Measurements from ENCODE around the gene FAM107B. TPM values are rescaled to one million over a fixed set of nuclear protein-coding genes. Genes with fewer than 3 reads are reported as not detected.

FAM107B gene
- total RNA-seq, 1 donor from 2014 or later, result 36.6 TPM

- DNase-seq, result peak; percentile 69
Measured at GRCh38 chr10:14487488-14487883, 287.2 kb downstream of the FAM107B start.

DNA sequence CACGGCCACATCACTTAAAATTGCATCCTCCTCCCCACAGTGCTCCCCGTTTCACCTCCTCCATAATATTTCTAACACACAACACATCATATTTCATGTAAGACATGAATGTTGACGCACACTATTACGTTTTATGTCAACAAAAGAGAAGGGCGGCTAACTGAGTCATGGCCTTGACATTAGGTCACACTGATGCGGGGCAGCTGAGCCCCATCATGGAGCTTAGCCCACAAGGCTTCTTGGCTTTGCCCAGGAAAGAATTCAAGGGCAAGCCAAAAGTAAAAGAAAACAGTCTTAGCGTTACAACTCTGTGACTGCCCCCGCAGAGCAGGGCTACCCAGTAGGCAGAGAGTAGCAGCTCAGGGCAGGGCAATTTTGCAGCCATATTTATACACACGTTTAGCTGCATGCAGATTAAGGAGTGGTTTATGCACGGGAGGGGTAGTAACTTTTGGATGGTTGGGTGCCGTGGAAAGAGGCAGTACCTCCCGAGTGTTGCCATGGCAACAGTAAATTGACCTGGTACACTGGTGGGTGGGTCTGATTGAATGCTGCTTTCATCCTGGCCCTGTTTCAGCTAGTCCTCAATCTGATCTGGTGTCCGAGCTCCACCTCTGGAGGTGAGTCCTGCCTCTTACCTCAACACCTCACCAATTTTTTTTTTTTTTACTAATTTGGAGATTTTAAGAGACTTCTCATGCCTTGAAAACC, 287.8 kb downstream of the FAM107B start:
- peak; percentile 16 for DNase-seq

- no peak for DNase-seq
Measured at GRCh38 chr10:14485986-14486385, 288.7 kb downstream of the FAM107B start.

- no peak for DNase-seq
Measured at GRCh38 chr10:14483417-14483816, 291.3 kb downstream of the FAM107B start.

- no peak for DNase-seq
Measured at GRCh38 chr10:14481752-14482151, 292.9 kb downstream of the FAM107B start.

- DNase-seq, result no peak
Measured at GRCh38 chr10:14481014-14481413, 293.7 kb downstream of the FAM107B start.

DNA sequence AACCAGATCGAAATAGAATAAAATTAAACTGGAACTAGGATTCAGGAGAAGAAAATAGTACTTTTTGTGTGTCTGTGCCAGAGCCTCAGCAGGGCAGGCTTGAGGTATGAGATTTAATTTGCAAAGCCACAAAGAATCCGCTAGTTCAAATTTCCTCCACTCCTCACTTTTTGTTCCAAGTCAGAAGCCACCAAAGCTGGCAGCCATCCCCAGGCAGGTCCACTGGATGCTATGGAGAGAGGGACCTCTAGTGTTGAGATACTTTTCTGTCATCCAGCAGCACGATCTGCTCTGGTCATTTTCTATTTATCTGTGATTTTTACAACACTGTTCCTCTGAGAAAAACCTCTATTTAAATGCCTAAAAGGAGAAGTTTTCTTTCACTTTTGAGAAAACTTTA, 296.1 kb downstream of the FAM107B start:
- DNase-seq, result peak; percentile 94

GRCh38 chr10:14478201-14478600, 296.5 kb downstream of the FAM107B start:
- no peak for DNase-seq

- DNase-seq, result peak; percentile 66
Measured at GRCh38 chr10:14477408-14477710, 297.3 kb downstream of the FAM107B start.

- no peak for DNase-seq
Measured at GRCh38 chr10:14476641-14477407, 297.9 kb downstream of the FAM107B start.

DNA sequence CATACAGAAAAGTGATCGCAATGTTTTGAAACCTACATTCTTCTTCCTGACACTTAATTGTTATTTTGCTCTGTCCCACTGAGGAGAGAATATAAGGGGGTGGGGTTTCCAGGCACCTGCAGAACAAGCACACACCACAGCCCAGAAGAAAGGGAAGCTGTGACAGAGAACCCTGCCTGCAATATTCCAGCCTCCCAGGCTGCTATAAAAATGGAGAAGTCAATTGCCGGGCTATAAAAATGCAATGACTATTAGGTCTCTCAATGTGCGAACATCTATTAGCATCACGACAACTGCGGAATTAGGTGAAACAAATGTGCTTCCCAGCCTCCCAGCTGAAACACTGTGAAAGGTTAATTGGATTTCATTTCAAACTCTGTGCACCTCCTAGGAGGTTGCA, 298.7 kb downstream of the FAM107B start:
- DNase-seq, result no peak

DNA sequence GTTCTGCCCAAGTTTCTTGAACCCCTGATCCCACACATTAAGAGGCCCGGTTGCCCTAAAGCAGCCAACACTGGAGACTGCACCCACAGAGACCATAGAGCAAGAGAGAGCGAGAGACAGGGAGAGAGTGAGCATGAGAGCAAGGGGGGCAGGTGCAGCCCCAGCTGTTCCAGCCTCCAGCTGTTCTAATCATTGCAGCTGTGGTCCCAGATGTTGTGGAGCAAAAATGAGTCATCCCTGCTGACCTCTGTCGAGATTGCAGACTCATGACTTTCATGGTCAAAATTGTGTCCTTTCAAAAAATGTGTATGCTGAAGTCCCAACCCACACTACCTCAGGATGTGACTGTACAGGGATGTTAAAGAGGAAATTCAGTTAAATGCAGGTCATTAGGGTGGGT, 300.0 kb downstream of the FAM107B start:
- peak; percentile 82 for DNase-seq

DNA sequence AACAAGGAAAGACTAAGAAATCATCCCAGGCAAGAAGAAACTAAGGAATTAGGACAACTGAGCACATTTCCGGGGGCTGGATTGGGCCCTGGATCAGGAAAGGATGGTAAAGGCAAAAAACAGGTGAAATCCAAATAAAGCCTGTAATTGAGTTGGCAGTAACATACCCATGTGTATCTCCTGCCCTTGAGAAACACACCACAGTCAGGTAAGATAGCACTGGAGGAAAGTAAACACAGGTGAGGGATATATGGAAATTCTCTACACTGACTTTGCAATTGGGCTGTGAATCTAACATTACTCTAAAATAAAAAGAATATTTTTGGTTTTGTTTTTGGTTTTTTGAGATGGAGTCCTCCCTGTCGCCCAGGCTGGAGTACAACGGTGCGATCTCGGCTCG, 303.8 kb downstream of the FAM107B start:
- DNase-seq, result no peak

GRCh38 chr10:14468726-14469125, 306.0 kb downstream of the FAM107B start:
- DNase-seq, result no peak

Small RNA genes within 50 kb of the gene (small RNA-seq; reads per million reads assigned to genes)
- gene RNA5SP302 (ENCODE audit: low replicate concordance), result not detected

Other genes starting within 250 kb of the FAM107B start
- gene CDNF, start 63.1 kb upstream of the FAM107B start, total RNA-seq, result 4.8 TPM
- 12.5 TPM for gene HSPA14, start 63.4 kb upstream of the FAM107B start, total RNA-seq
- 17.3 TPM for gene MSANTD7, start 63.4 kb upstream of the FAM107B start, total RNA-seq
- 16.6 TPM for gene SUV39H2, start 104.0 kb upstream of the FAM107B start, total RNA-seq
- 7.4 TPM for gene DCLRE1C, start 179.2 kb upstream of the FAM107B start, total RNA-seq
- not detected for gene MEIG1, start 184.5 kb upstream of the FAM107B start, total RNA-seq

All from tongue (tissue), 3 donors.